Measurements from ENCODE around the gene ZFYVE9.

DNA sequence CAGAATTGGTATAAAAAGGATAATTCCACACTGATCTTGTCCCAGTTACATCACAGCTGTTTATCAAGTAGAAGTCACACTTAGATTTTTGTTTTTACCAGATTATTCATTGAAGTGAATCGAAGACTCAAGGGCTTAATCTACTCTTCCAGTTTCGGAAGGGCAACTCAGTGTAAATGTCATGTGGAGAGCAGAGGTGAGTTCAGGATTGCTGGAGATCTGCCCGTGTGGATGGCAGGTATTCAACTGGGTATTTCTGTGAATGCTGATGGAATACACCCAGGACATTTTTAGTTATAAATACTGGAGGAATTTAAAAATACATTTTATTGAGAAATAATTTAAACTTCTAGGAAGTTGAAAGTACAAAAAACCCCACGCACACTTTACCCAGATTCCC is 204.8 kb downstream of the ZFYVE9 start:
- TF ChIP-seq POLR2A (IDR thresholded peaks at IDR 0.05) = no peak
- TF ChIP-seq, protein P1, sequence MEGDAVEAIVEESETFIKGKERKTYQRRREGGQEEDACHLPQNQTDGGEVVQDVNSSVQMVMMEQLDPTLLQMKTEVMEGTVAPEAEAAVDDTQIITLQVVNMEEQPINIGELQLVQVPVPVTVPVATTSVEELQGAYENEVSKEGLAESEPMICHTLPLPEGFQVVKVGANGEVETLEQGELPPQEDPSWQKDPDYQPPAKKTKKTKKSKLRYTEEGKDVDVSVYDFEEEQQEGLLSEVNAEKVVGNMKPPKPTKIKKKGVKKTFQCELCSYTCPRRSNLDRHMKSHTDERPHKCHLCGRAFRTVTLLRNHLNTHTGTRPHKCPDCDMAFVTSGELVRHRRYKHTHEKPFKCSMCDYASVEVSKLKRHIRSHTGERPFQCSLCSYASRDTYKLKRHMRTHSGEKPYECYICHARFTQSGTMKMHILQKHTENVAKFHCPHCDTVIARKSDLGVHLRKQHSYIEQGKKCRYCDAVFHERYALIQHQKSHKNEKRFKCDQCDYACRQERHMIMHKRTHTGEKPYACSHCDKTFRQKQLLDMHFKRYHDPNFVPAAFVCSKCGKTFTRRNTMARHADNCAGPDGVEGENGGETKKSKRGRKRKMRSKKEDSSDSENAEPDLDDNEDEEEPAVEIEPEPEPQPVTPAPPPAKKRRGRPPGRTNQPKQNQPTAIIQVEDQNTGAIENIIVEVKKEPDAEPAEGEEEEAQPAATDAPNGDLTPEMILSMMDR (IDR thresholded peaks at IDR 0.05) = no peak
